VCaP (cell line): Measurements from ENCODE around the gene MARCKS.
A peak's percentile ranks its signal among the peaks of the same experiment; 100 is the strongest.
"Not testable (repeated sequence)": the region's sequence is repeated elsewhere in the genome, so short reads cannot be mapped to it uniquely, and the experiment has no call there.

Experiments
- H3K27ac ChIP-seq: fragments of 450-650 bp; 2 replicates; pipeline ENCODE4 v1.5.1; 2017
- CTCF ChIP-seq: fragments of 450-650 bp; conservative IDR thresholded peaks from 2 replicates; pipeline ENCODE4 v1.5.1; 2017; ENCODE audit warnings: mild to moderate bottlenecking, moderate library complexity

MARCKS gene

GRCh38 chr6:113903666-113904330 lies 46.7 kb downstream of the MARCKS start:
- no peak for TF ChIP-seq CTCF
- no peak overlapping the region for H3K27ac ChIP-seq

DNA sequence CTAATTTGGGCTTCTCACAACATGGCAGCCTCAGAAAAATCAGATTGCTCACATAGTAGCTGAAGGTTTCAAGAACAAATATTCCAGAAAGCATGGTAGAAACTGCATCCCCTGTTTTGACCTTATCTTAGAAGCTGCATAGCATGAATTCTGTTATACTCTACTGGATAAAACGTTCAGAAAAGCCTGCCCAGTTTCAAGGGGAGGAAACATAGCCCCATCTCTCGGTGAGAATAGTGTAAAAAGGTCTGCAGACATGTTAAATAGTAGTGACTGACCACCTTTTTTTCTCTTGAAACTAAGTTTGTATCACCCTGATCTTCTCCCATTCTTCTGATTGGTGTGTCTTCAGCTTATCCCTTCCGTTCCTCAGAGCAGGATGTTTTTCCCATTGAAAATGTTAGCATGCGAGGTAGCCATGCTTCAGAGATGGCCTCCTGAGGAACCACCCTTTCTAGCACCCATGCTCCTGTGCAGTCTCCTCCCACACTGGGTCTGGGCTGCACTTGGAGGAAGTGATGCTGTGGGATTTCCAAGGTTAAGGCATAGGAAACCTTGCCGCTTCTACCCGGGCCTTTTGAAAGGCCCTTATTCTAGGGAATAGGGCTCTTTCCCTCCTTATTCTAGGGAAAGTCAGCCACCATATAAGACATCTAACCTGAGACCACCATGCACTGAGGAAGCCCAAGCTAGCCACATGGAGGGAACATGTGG lies 50.1 kb downstream of the MARCKS start:
- H3K27ac ChIP-seq, result no peak overlapping the region
- TF ChIP-seq CTCF, result no peak

DNA sequence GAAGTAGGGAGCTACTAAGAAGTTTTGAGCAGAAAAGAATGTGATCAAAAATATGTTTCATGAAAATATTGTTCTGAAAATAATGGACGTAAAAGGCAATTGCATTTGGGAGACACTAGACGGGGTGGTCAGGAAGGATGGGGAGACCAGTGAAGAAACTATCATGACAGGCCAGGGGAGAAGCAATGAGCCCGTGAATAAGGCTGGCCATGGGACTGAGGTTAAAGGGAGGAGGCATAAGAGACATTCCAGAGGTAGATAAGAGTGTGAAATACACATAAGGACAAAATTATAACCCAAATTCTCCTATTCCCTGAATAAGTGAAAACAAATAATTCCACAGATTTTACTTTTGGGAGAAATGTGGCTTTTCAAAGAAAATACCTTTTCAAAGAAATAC lies 51.7 kb downstream of the MARCKS start:
- H3K27ac ChIP-seq, result no peak overlapping the region
- no peak for TF ChIP-seq CTCF

DNA sequence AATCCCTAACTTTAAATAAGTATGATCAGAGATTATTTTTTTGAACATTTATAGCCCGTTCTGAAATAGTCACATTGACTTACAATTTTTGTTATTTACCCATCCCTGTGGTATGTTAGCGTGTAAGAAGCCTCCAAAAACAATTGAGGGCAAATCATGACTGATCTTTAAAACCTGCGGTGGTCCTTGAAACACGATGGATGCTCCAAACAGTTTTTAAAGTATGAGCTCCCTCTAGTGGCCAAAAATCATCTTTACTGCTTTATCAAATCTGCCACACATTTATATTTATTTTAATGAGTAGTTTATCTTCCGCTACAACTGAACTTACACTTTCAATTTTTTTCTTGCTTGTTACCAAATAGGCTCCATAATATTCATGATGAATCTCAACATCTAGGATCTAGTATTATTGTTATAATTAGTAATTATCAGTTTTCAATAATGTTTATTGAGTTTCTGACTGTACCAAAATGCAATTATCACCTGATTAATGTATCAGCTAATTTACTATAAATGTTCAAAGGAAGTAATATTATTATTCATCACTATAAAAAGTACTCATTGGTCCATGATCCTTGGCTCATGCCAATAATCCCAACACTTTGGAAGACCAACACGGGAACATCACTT lies 52.2 kb downstream of the MARCKS start:
- H3K27ac ChIP-seq, result no peak overlapping the region
- peak; percentile 80 for TF ChIP-seq CTCF

GRCh38 chr6:113910285-113910684 lies 53.1 kb downstream of the MARCKS start:
- H3K27ac ChIP-seq, result not testable (repeated sequence)
